HEK293 (cell line): ENCODE measurements around the gene PAK2.
A peak's percentile ranks its signal among the peaks of the same experiment; 100 is the strongest.

ENCODE experiments used
- CTCF ChIA-PET: fragments of 350-600 bp; formaldehyde crosslinking; extraction: SDS; loops from one replicate; lab custom pipeline; 2021; ENCODE audit warnings: antibody characterized with exemption; lab: Yijun Ruan, JAX
- POLR2A ChIA-PET: fragments of 300-600 bp; formaldehyde crosslinking; extraction: SDS; loops from one replicate; lab custom pipeline; 2020; ENCODE audit warnings: antibody characterized with exemption, inconsistent platforms; lab: Yijun Ruan, JAX
- H3K27ac ChIP-seq: fragments of 200-500 bp; sonication (Bioruptor generic); 2 replicates; pipeline ENCODE4 v1.5.1; 2014; ENCODE audit warnings: low read depth, low read length, control low read depth, inconsistent platforms; ENCODE audit errors: extremely low read depth
- H3K36me3 ChIP-seq, 2 experiments: fragments of 200-500 bp in 1 of 2; sonication (Bioruptor generic) in 1 of 2; 1 replicate in 1 of 2; 2 replicates in 1 of 2; pipeline ENCODE4 v1.5.1; 2014 to 2017; ENCODE audit warnings: inconsistent platforms in 2 of 2, low read length in 2 of 2; ENCODE audit not compliant: control insufficient read depth in 2 of 2, insufficient read depth in 1 of 2
- H3K4me1 ChIP-seq: fragments of 200-500 bp; sonication (Bioruptor generic); 2 replicates; pipeline ENCODE4 v1.5.1; 2014; ENCODE audit warnings: mild to moderate bottlenecking, low read length, inconsistent platforms; ENCODE audit not compliant: control insufficient read depth, insufficient read depth
- H3K4me3 ChIP-seq: 2 replicates; pipeline ENCODE4 v1.5.1; 2011; ENCODE audit warnings: low read depth, mild to moderate bottlenecking, control low read depth, low read length, moderate library complexity
- H3K9me3 ChIP-seq: fragments of 200-500 bp; sonication (Bioruptor generic); 2 replicates; pipeline ENCODE4 v1.5.1; 2014; ENCODE audit warnings: low read depth, low read length, inconsistent platforms; ENCODE audit not compliant: control insufficient read depth, insufficient read depth
- GLI2 ChIP-seq: fragments of 450-650 bp; formaldehyde crosslinking; IDR thresholded peaks from 2 replicates; pipeline ENCODE4; 2017; ENCODE audit warnings: missing biosample characterization, missing genetic modification characterization, low read depth, borderline replicate concordance
- MYNN ChIP-seq: fragments of 450-650 bp; formaldehyde crosslinking; IDR thresholded peaks from 2 replicates; pipeline ENCODE4 v1.5.1; 2016; ENCODE audit warnings: missing biosample characterization, missing genetic modification characterization, borderline replicate concordance
- OVOL3 ChIP-seq: fragments of 450-650 bp; formaldehyde crosslinking; IDR thresholded peaks from 2 replicates; pipeline ENCODE4 v1.5.1; 2016; ENCODE audit warnings: missing biosample characterization, missing genetic modification characterization
- SETDB1 ChIP-seq: IDR thresholded peaks from one replicate; pipeline ENCODE4 v1.6.1; 2017; ENCODE audit warnings: mild to moderate bottlenecking, low read length, moderate library complexity, mixed read lengths; ENCODE audit not compliant: insufficient read length
- ZBTB1 ChIP-seq: fragments of 450-650 bp; formaldehyde crosslinking; IDR thresholded peaks from 2 replicates; pipeline ENCODE4 v1.5.1; 2016; ENCODE audit warnings: missing biosample characterization, missing genetic modification characterization
- ZFP37 ChIP-seq: fragments of 450-650 bp; formaldehyde crosslinking; IDR thresholded peaks from 2 replicates; pipeline ENCODE4 v1.5.1; 2016; ENCODE audit warnings: missing biosample characterization, missing genetic modification characterization
- ZNF148 ChIP-seq: fragments of 450-650 bp; formaldehyde crosslinking; IDR thresholded peaks from 2 replicates; pipeline ENCODE4 v1.5.0; 2017; ENCODE audit warnings: missing biosample characterization, missing genetic modification characterization, borderline replicate concordance
- ZNF155 ChIP-seq: fragments of 450-650 bp; formaldehyde crosslinking; IDR thresholded peaks from 2 replicates; pipeline ENCODE4 v1.5.1; 2016; ENCODE audit warnings: missing biosample characterization, missing genetic modification characterization
- ZNF223 ChIP-seq: fragments of 450-650 bp; formaldehyde crosslinking; IDR thresholded peaks from 2 replicates; pipeline ENCODE4 v1.5.1; 2016; ENCODE audit warnings: missing biosample characterization, missing genetic modification characterization
- ZNF362 ChIP-seq: fragments of 450-650 bp; formaldehyde crosslinking; IDR thresholded peaks from 2 replicates; pipeline ENCODE4 v1.5.1; 2016; ENCODE audit warnings: missing biosample characterization, missing genetic modification characterization
- ZNF473 ChIP-seq: fragments of 450-650 bp; formaldehyde crosslinking; IDR thresholded peaks from 2 replicates; pipeline ENCODE4 v1.5.1; 2017; ENCODE audit warnings: missing biosample characterization, missing genetic modification characterization
- ZNF510 ChIP-seq: fragments of 450-650 bp; formaldehyde crosslinking; IDR thresholded peaks from 2 replicates; pipeline ENCODE4 v1.5.1; 2018; ENCODE audit warnings: mild to moderate bottlenecking, missing genetic modification characterization, missing biosample characterization; ENCODE audit not compliant: insufficient replicate concordance
- ZNF544 ChIP-seq: fragments of 450-650 bp; formaldehyde crosslinking; IDR thresholded peaks from 2 replicates; pipeline ENCODE4 v1.5.0; 2017; ENCODE audit warnings: missing biosample characterization, missing genetic modification characterization
- ZNF558 ChIP-seq: fragments of 450-650 bp; formaldehyde crosslinking; IDR thresholded peaks from 2 replicates; pipeline ENCODE4 v1.5.1; 2016; ENCODE audit warnings: missing biosample characterization, missing genetic modification characterization
- ZNF629 ChIP-seq: fragments of 450-650 bp; formaldehyde crosslinking; IDR thresholded peaks from 2 replicates; pipeline ENCODE4 v1.5.1; 2017; ENCODE audit warnings: missing biosample characterization, missing genetic modification characterization
- ZNF768 ChIP-seq: fragments of 450-650 bp; formaldehyde crosslinking; IDR thresholded peaks from 2 replicates; pipeline ENCODE4 v1.5.1; 2018; ENCODE audit warnings: missing biosample characterization, mild to moderate bottlenecking, missing genetic modification characterization
- ZSCAN16 ChIP-seq: fragments of 450-650 bp; formaldehyde crosslinking; IDR thresholded peaks from 2 replicates; pipeline ENCODE4 v1.5.1; 2016; ENCODE audit warnings: missing biosample characterization, missing genetic modification characterization
- ZSCAN23 ChIP-seq: fragments of 450-650 bp; formaldehyde crosslinking; IDR thresholded peaks from 2 replicates; pipeline ENCODE4 v1.5.1; 2016; ENCODE audit warnings: missing biosample characterization, missing genetic modification characterization
- TF ChIP-seq, protein P1 (sequence below): fragments of 450-650 bp; formaldehyde crosslinking; IDR thresholded peaks from 2 replicates; pipeline ENCODE4 v1.5.1; 2016; ENCODE audit warnings: missing biosample characterization, missing genetic modification characterization
- TF ChIP-seq, protein P2 (sequence below): fragments of 450-650 bp; formaldehyde crosslinking; IDR thresholded peaks from 2 replicates; pipeline ENCODE4 v1.5.1; 2017; ENCODE audit warnings: missing biosample characterization, missing genetic modification characterization
- TF ChIP-seq, protein P3 (sequence below): fragments of 450-650 bp; formaldehyde crosslinking; IDR thresholded peaks from 2 replicates; pipeline ENCODE4 v1.5.1; 2016; ENCODE audit warnings: missing biosample characterization, missing genetic modification characterization, low read depth

Gene PAK2

DNA sequence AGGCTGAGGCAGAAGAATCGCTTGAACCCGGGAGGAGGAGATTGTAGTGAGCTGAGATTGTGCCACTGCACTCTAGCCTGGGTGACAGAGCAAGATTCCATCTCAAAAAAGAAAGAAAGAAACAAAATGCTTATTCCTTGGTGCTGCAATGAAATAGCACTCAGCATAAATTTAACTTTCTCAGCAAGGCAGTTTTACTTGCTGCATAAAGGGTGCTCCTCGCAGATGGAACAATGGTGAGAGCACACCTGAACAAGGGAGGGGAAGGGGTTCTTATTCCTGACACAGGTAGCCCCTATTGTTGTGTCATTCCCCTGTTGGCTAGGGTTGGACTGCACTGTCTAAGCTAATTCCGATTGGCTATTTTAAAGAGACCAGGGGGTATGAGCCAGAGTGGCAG is 17.1 kb downstream of the PAK2 start:
- Histone ChIP-seq H3K9me3 (no peaks in the 10 kb centered on the region), H3K27ac (no peak overlapping the region), H3K4me3 (no peak overlapping the region), H3K4me1 (no peaks in the 10 kb centered on the region), H3K36me3 (no peaks in the 10 kb centered on the region)
- ChIA-PET CTCF (no interaction called here), POLR2A (no interaction called here)
- TF ChIP-seq SETDB1 = peak; percentile 87
- TF ChIP-seq ZNF155 (tag by site-specific recombination) = no peak

GRCh38 chr3:196757876-196758739 is 18.5 kb downstream of the PAK2 start:
- no peaks in the 10 kb centered on the region for H3K9me3 ChIP-seq
- H3K4me1 ChIP-seq = no peaks in the 10 kb centered on the region
- POLR2A ChIA-PET = no interaction called here
- TF ChIP-seq ZFP37 (tag by site-specific recombination) (0 out of 2 replicates have a peak, but pooled peaks have one; percentile 27), ZNF558 (tag by site-specific recombination) (peak; percentile 61; the same call in 1 of the 2 replicates), MYNN (no peak), ZSCAN16 (tag by site-specific recombination) (no peak), SETDB1 (peak; percentile 13), ZNF629 (tag by site-specific recombination) (peak; percentile 45), GLI2 (tag by site-specific recombination) (no peak)
- TF ChIP-seq, protein P1, sequence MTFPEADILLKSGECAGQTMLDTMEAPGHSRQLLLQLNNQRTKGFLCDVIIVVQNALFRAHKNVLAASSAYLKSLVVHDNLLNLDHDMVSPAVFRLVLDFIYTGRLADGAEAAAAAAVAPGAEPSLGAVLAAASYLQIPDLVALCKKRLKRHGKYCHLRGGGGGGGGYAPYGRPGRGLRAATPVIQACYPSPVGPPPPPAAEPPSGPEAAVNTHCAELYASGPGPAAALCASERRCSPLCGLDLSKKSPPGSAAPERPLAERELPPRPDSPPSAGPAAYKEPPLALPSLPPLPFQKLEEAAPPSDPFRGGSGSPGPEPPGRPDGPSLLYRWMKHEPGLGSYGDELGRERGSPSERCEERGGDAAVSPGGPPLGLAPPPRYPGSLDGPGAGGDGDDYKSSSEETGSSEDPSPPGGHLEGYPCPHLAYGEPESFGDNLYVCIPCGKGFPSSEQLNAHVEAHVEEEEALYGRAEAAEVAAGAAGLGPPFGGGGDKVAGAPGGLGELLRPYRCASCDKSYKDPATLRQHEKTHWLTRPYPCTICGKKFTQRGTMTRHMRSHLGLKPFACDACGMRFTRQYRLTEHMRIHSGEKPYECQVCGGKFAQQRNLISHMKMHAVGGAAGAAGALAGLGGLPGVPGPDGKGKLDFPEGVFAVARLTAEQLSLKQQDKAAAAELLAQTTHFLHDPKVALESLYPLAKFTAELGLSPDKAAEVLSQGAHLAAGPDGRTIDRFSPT = 0 out of 2 replicates have a peak, but pooled peaks have one; percentile 20
- TF ChIP-seq, protein P2, sequence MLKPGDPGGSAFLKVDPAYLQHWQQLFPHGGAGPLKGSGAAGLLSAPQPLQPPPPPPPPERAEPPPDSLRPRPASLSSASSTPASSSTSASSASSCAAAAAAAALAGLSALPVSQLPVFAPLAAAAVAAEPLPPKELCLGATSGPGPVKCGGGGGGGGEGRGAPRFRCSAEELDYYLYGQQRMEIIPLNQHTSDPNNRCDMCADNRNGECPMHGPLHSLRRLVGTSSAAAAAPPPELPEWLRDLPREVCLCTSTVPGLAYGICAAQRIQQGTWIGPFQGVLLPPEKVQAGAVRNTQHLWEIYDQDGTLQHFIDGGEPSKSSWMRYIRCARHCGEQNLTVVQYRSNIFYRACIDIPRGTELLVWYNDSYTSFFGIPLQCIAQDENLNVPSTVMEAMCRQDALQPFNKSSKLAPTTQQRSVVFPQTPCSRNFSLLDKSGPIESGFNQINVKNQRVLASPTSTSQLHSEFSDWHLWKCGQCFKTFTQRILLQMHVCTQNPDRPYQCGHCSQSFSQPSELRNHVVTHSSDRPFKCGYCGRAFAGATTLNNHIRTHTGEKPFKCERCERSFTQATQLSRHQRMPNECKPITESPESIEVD (tag by site-specific recombination) = 0 out of 2 replicates have a peak, but pooled peaks have one; percentile 15
- TF ChIP-seq, protein P3, sequence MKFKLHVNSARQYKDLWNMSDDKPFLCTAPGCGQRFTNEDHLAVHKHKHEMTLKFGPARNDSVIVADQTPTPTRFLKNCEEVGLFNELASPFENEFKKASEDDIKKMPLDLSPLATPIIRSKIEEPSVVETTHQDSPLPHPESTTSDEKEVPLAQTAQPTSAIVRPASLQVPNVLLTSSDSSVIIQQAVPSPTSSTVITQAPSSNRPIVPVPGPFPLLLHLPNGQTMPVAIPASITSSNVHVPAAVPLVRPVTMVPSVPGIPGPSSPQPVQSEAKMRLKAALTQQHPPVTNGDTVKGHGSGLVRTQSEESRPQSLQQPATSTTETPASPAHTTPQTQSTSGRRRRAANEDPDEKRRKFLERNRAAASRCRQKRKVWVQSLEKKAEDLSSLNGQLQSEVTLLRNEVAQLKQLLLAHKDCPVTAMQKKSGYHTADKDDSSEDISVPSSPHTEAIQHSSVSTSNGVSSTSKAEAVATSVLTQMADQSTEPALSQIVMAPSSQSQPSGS (tag by site-specific recombination) = peak; percentile 82
- H3K36me3 ChIP-seq = no peaks in the 10 kb centered on the region
- no peak overlapping the region for H3K27ac ChIP-seq
- CTCF ChIA-PET = interaction anchor here (0.7 kb wide), 1 partner anchor 108 kb away, joined by 3 read pairs; no protein-coding TSS in a partner anchor
- no peak overlapping the region for H3K4me3 ChIP-seq

DNA sequence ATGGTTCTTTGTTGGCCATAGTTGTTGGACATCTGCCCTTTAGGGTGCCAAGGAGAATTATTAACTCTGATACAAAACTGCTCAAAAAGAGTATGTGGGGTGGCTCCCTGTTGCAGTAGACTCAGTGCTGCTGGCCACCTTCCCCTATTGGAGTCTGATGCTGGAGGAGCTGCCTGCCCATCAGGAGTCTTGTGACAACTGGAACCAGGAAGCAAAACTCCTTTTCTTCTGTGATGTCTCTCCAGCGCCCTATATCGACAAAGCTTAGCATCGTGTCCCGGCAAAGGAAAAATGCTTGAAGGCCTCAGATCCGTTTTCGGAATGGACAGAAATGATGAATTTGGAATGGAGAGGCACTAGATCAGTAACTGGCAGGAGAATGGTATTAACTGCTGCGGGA is 23.5 kb downstream of the PAK2 start:
- Histone ChIP-seq H3K27ac (no peak overlapping the region), H3K9me3 (no peaks in the 10 kb centered on the region), H3K4me3 (no peak overlapping the region), H3K36me3 (no peaks in the 10 kb centered on the region; a peak in 1 of 3 replicates), H3K4me1 (no peaks in the 10 kb centered on the region)
- POLR2A ChIA-PET = no interaction called here
- CTCF ChIA-PET = interaction anchor here (0.6 to 0.7 kb wide), 2 partner anchors 15 to 153 kb away, joined by 3 to 6 read pairs; no protein-coding TSS in a partner anchor
- TF ChIP-seq ZNF473 (tag by site-specific recombination) (no peak), ZBTB1 (tag by site-specific recombination) (no peak), ZNF148 (tag by site-specific recombination) (no peak), ZNF768 (tag by site-specific recombination) (no peak), ZNF223 (tag by site-specific recombination) (no peak), ZSCAN23 (tag by site-specific recombination) (no peak), OVOL3 (tag by site-specific recombination) (no peak), ZNF544 (tag by site-specific recombination) (no peak), ZNF362 (tag by site-specific recombination) (no peak), ZNF510 (no peak)
